H1 (cell line): ENCODE data around the gene PATE1. TPM values are rescaled to one million over a fixed set of nuclear protein-coding genes. Genes with fewer than 3 reads are reported as not detected.
"Not testable (repeated sequence)": the region's sequence is repeated elsewhere in the genome, so short reads cannot be mapped to it uniquely, and the experiment has no call there.

Source experiments
- CTCF ChIA-PET: fragments of 300-600 bp; sonication (Branson Sonifier 250); formaldehyde crosslinking; loops from one replicate; lab custom pipeline; 2021; ENCODE audit not compliant: partially characterized antibody; lab: Charles Lee
- POLR2A ChIA-PET: fragments of 300-600 bp; sonication (Branson Sonifier 250); formaldehyde crosslinking; loops from one replicate; lab custom pipeline; 2021; ENCODE audit warnings: inconsistent platforms; ENCODE audit not compliant: partially characterized antibody; lab: Charles Lee
- DNase-seq, 2 experiments: peaks; one replicate each; pipeline versions ENCODE4 v3.0.0 to v3.0.0-alpha.2; 2010 to 2022; ENCODE audit warnings: low spot score in 2 of 2, low read depth in 1 of 2, mixed read lengths in 1 of 2
- FAIRE-seq: peaks from 2 replicates; lab custom pipeline; 2011; peaks lifted over from hg19 to GRCh38; lab: Jason Lieb, UNC
- H2AFZ ChIP-seq: 2 replicates; pipeline ENCODE4 v1.8.1; 2012; ENCODE audit warnings: low read length, inconsistent platforms
- H2AK5ac ChIP-seq: 2 replicates; pipeline ENCODE4 v1.6.1; 2013; ENCODE audit warnings: low read depth, low read length
- H2BK120ac ChIP-seq: replicated peaks from 2 replicates; pipeline ENCODE3; 2013; ENCODE audit warnings: low read depth, low read length, inconsistent platforms
- H2BK12ac ChIP-seq: 2 replicates; pipeline ENCODE4 v1.6.1; 2013; ENCODE audit warnings: low read depth, low read length
- H2BK15ac ChIP-seq: 2 replicates; pipeline ENCODE4 v1.6.1; 2013; ENCODE audit warnings: low read length
- H2BK20ac ChIP-seq: 2 replicates; pipeline ENCODE4 v1.6.1; 2013; ENCODE audit warnings: low read length
- H2BK5ac ChIP-seq: 2 replicates; pipeline ENCODE4 v1.6.1; 2013; ENCODE audit warnings: low read depth, low read length
- H3K14ac ChIP-seq: 2 replicates; pipeline ENCODE4 v1.6.1; 2013; ENCODE audit warnings: inconsistent platforms; ENCODE audit not compliant: insufficient read length
- H3K18ac ChIP-seq: 2 replicates; pipeline ENCODE4 v1.6.1; 2013; ENCODE audit warnings: low read length; ENCODE audit errors: extremely low read depth
- H3K23ac ChIP-seq: 2 replicates; pipeline ENCODE4 v1.6.1; 2013; ENCODE audit warnings: inconsistent platforms; ENCODE audit not compliant: insufficient read length
- H3K23me2 ChIP-seq: 2 replicates; pipeline ENCODE4 v1.6.1; 2013; ENCODE audit warnings: low read depth, low read length
- H3K27ac ChIP-seq: 2 replicates; pipeline ENCODE4 v1.6.1; 2011; ENCODE audit warnings: low read depth, low read length, inconsistent platforms
- H3K27me3 ChIP-seq, 4 experiments: replicated peaks in 1 of 4; 1 replicate in 1 of 4; 2 replicates in 3 of 4; pipeline versions ENCODE4 v1.6.1 to v1.8.1; 2011 to 2013; ENCODE audit warnings: low read length in 3 of 4, mild to moderate bottlenecking in 3 of 4, inconsistent platforms in 2 of 4, mixed read lengths in 2 of 4, moderate library complexity in 1 of 4; ENCODE audit not compliant: control insufficient read depth in 3 of 4, insufficient read depth in 3 of 4; ENCODE audit errors: extremely low read depth in 1 of 4
- H3K36me3 ChIP-seq, 4 experiments: 2 replicates each; pipeline versions ENCODE4 v1.6.1 to v1.8.1; 2011 to 2013; ENCODE audit warnings: mild to moderate bottlenecking in 4 of 4, low read length in 3 of 4, moderate library complexity in 2 of 4, control low read depth in 1 of 4, inconsistent platforms in 1 of 4; ENCODE audit not compliant: insufficient read depth in 4 of 4, control insufficient read depth in 2 of 4
- H3K4ac ChIP-seq: replicated peaks from 2 replicates; pipeline ENCODE3; 2013; ENCODE audit warnings: low read length, low read depth, mixed read lengths, inconsistent platforms; ENCODE audit not compliant: insufficient read length
- H3K4me1 ChIP-seq, 4 experiments: replicated peaks in 1 of 4; 1 replicate in 1 of 4; 2 replicates in 3 of 4; pipeline versions ENCODE4 v1.6.1 to v1.8.1; 2011 to 2013; ENCODE audit warnings: low read length in 3 of 4, inconsistent platforms in 2 of 4, mixed read lengths in 1 of 4; ENCODE audit not compliant: insufficient read depth in 4 of 4, control insufficient read depth in 3 of 4
- H3K4me2 ChIP-seq, 2 experiments: 2 replicates each; pipeline versions ENCODE4 v1.6.1 to v1.8.1; 2011 to 2013; ENCODE audit warnings: low read depth in 2 of 2, low read length in 2 of 2, control low read depth in 1 of 2, inconsistent platforms in 1 of 2, mild to moderate bottlenecking in 1 of 2; ENCODE audit not compliant: insufficient read depth in 1 of 2
- H3K4me3 ChIP-seq, 4 experiments: fragments of 200-600, 300-600 bp in 1 of 4; sonication (generic), shearing (Covaris generic), sonication (Bioruptor Twin) in 1 of 4; 2 replicates each; pipeline versions ENCODE4 v1.5.1 to v1.8.1; 2011 to 2016; ENCODE audit warnings: low read length in 4 of 4, low read depth in 3 of 4, control low read depth in 2 of 4, inconsistent platforms in 2 of 4, mild to moderate bottlenecking in 2 of 4, mixed read lengths in 1 of 4, moderate library complexity in 1 of 4; ENCODE audit not compliant: insufficient read depth in 2 of 4; ENCODE audit errors: extremely low read depth in 1 of 4
- H3K56ac ChIP-seq: replicated peaks from 2 replicates; pipeline ENCODE3; 2013; ENCODE audit warnings: low read depth, mild to moderate bottlenecking, mixed read lengths, low read length, inconsistent platforms; ENCODE audit not compliant: insufficient read length
- H3K79me1 ChIP-seq: 2 replicates; pipeline ENCODE4 v1.6.1; 2013; ENCODE audit warnings: low read depth, low read length, control low read depth
- H3K79me2 ChIP-seq, 2 experiments: 2 replicates each; pipeline versions ENCODE4 v1.6.1 to v1.8.1; 2012 to 2013; ENCODE audit warnings: low read length in 2 of 2, mild to moderate bottlenecking in 2 of 2, inconsistent platforms in 1 of 2; ENCODE audit not compliant: insufficient read depth in 2 of 2, control insufficient read depth in 1 of 2
- H3K9ac ChIP-seq, 4 experiments: replicated peaks in 1 of 4; 1 replicate in 1 of 4; 2 replicates in 3 of 4; pipeline versions ENCODE4 v1.6.1 to v1.8.1; 2011 to 2013; ENCODE audit warnings: low read depth in 3 of 4, low read length in 3 of 4, control low read depth in 2 of 4, mild to moderate bottlenecking in 2 of 4, moderate library complexity in 2 of 4, inconsistent platforms in 1 of 4; ENCODE audit errors: extremely low read depth in 1 of 4
- H3K9me3 ChIP-seq, 2 experiments: 2 replicates each; pipeline versions ENCODE4 v1.6.1 to v1.8.1; 2012 to 2013; ENCODE audit warnings: mild to moderate bottlenecking in 2 of 2, moderate library complexity in 2 of 2, control low read depth in 1 of 2, inconsistent platforms in 1 of 2, low read depth in 1 of 2, low read length in 1 of 2, mixed read lengths in 1 of 2; ENCODE audit not compliant: insufficient read depth in 2 of 2
- H4K20me1 ChIP-seq, 2 experiments: replicated peaks in 1 of 2; 2 replicates each; pipeline versions ENCODE3 to v1.8.1; 2011 to 2013; ENCODE audit warnings: inconsistent platforms in 2 of 2, low read length in 2 of 2, mild to moderate bottlenecking in 1 of 2; ENCODE audit not compliant: insufficient read depth in 2 of 2, control insufficient read depth in 1 of 2
- H4K5ac ChIP-seq: 2 replicates; pipeline ENCODE4 v1.6.1; 2013; ENCODE audit warnings: low read length, low read depth, mixed read lengths, inconsistent platforms; ENCODE audit not compliant: insufficient read length
- H4K8ac ChIP-seq: 2 replicates; pipeline ENCODE4 v1.8.0; 2013; ENCODE audit warnings: mild to moderate bottlenecking, moderate library complexity, low read length, inconsistent platforms; ENCODE audit not compliant: insufficient read depth; ENCODE audit errors: extremely low read depth
- H4K91ac ChIP-seq: replicated peaks from 2 replicates; pipeline ENCODE3; 2013; ENCODE audit warnings: low read length, mixed read lengths, inconsistent platforms; ENCODE audit not compliant: insufficient read length
- MAFK ChIP-seq: IDR thresholded peaks from 2 replicates; pipeline ENCODE4 v1.6.1; 2012; ENCODE audit warnings: low read depth, mild to moderate bottlenecking, improper control_type of control experiment, low read length
- NRF1 ChIP-seq: IDR thresholded peaks from 2 replicates; pipeline ENCODE4 v1.6.1; 2011; ENCODE audit warnings: mild to moderate bottlenecking, low read depth, low read length, improper control_type of control experiment
- SUZ12 ChIP-seq: fragments of 200-600 bp; sonication (generic); IDR thresholded peaks from 2 replicates; pipeline ENCODE4 v1.6.1; 2012; ENCODE audit warnings: mild to moderate bottlenecking, inconsistent platforms, low read length, moderate library complexity, mixed read lengths
- WGBS, 2 experiments: shearing (Covaris generic) in 1 of 2; methylation state at CpG; one replicate each; pipeline versions ENCODE4 v1.1.6 to v1.1.7; 2013 to 2015; ENCODE audit warnings: low lambda C conversion rate in 2 of 2, mixed read lengths in 2 of 2, inconsistent platforms in 1 of 2, low coverage in 1 of 2, missing lambda C conversion rate in 1 of 2; ENCODE audit not compliant: insufficient replicate concordance in 2 of 2, insufficient coverage in 1 of 2, insufficient read length in 1 of 2; ENCODE audit errors: extremely low coverage in 1 of 2, missing lambda C conversion rate in 1 of 2; 5-methylcytosine and 5-hydroxymethylcytosine counted together
- polyA plus RNA-seq, 7 experiments: library from polyadenylated mRNA; depleted of rRNA in 3 of 7; stranded (reverse) in 5 of 7; unstranded in 2 of 7; fragments of >200 nt in 5 of 7; fragments of 200-250 nt in 2 of 7; gene quantifications; 1 replicate in 5 of 7; 2 replicates in 1 of 7; 4 replicates in 1 of 7; pipeline versions ENCODE4 v1.2.1 to v1.2.3, GENCODE V29; 2011 to 2013; ENCODE audit warnings: missing spikeins in 2 of 7, mixed read lengths in 2 of 7
- total RNA-seq: library from RNA; stranded (reverse); fragmentation: NEBNext Ultra II Directional; extraction: Animal tissue kit (Norgen Biotek cat#: 25700); gene quantifications from 2 replicates; pipeline ENCODE4 v1.2.1, GENCODE V29; 2021

Gene PATE1
- total and polyA plus RNA-seq, 2 of the 8 experiments (the other 6 are each of a cell fraction or from before 2014, with no cell fraction given): not detected

DNA sequence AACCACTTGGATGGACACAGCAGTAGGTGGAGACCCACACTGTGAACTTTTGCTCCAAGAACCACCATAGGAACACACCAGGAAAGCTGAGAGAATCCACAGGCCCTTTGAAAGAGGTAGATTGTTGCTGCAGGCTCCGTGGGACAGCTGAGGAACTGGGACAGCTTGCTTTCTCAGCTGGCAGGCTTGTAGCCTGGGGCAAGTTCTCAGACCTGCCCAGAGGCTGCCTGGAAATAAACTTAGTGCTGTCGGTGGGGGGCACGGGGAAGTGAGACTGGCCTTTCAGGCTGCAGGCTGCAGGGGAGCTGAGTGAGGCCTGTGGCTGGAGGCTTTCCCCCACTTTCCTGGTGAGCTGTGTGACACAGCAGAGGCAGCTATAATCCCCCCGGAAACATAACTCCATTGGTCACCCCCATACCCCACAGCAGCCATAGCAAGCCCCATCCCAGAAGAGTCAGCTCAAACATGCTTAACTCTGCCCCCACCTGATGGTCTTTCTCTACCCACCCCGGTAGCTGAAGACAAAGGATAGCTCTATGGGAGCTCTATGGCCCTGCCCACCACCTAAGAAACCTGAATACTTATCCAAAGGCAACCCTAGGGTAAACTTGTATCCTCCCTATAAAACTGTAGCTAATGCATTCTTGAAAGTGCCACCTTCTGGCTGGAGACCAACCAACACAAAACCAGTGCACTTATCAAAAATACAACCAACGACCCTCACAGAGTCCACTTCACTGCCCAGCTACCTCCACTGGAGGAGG, 44.0 kb upstream of the PATE1 start (continued):
- TF ChIP-seq SUZ12: no peak
- no peak for TF ChIP-seq MAFK
- no peak for TF ChIP-seq NRF1
- TF ChIP-seq, all 59 proteins: peak for 0

DNA sequence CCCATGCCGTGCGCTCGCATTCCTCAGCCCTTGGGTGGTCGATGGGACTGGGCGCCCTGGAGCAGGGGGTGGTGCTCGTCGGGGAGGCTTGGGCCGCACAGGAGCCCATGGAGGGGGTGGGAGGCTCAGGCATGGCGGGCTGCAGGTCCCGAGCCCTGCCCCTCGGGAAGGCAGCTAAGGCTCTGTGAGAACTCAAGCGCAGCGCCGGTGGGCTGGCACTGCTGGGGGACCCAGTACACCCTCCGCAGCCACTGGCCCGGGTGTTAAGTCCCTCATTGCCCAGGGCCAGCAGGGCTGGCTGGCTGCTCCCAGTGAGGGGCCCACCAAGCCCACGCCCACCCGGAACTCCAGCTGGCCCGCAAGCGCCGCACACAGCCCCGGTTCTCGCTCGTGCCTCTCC, 41.4 kb upstream of the PATE1 start:
- H3K23me2 ChIP-seq, H3K56ac ChIP-seq, H2AK5ac ChIP-seq, H3K4me1 ChIP-seq, H3K9ac ChIP-seq, H3K4me2 ChIP-seq, FAIRE-seq, H4K91ac ChIP-seq, H2BK20ac ChIP-seq, H2BK12ac ChIP-seq, H3K18ac ChIP-seq, H2AFZ ChIP-seq, H3K23ac ChIP-seq, H3K4ac ChIP-seq, POLR2A ChIA-PET, H4K5ac ChIP-seq, H3K4me3 ChIP-seq, H3K14ac ChIP-seq, H2BK5ac ChIP-seq, H3K27me3 ChIP-seq, H3K36me3 ChIP-seq, H2BK15ac ChIP-seq, H3K79me2 ChIP-seq, H3K79me1 ChIP-seq, H4K8ac ChIP-seq, H4K20me1 ChIP-seq, H2BK120ac ChIP-seq, H3K27ac ChIP-seq, DNase-seq, H3K9me3 ChIP-seq: not testable (repeated sequence)
- WGBS, 2 experiments: 100% methylated on average over 3 of the region's 24 CpGs; no CpG with 5 or more reads in 1 of the 2 experiments
- CTCF ChIA-PET: interaction anchor here (0.6 kb wide), 2 partner anchors 86 to 546 kb away, joined by 3 read pairs; no protein-coding TSS in a partner anchor
